Germinal center (tissue), 1 donor: ENCODE data around the gene RITA1.

Source experiments
- DNase-seq: peaks from one replicate; pipeline ENCODE4 v3.0.0; 2012; ENCODE audit warnings: mixed read lengths, low spot score

Gene RITA1

GRCh38 chr12:113154351-113154973, 31.1 kb upstream of the RITA1 start:
- peak; percentile 60 for DNase-seq

GRCh38 chr12:113155060-113155459, 30.5 kb upstream of the RITA1 start:
- no peak for DNase-seq

GRCh38 chr12:113155646-113156045, 29.9 kb upstream of the RITA1 start:
- DNase-seq = no peak

DNA sequence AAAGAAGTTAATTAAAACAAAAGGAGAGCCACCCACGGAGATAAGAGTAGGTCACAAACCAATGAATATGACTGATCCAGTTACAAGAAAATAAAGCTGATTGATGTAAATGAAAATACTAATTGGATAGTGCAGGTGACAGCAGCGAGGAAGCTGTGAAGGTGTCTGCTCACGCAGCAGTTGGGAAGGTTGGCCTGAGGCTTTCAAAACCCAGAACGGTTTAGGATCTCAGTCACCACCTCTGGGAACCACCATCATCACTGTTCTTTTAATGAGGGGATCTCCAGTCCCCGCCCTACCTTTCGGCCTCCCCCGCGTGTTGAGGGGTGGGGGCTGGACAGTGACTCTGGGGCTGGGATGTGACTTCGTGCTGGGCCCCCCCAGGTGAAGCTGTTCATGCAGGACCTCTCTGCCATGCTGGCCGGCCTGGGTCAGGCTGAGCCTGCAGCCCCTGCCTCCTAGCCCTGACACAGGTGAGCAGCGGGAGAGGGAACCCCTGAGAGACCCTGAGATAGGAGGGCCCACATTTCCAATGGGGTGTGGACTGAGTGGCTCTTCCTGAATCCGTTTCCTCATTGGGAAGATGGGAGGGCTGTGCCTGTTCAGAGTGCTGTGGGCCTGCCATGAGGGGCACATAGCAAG, 28.2 kb upstream of the RITA1 start:
- DNase-seq = no peak

DNA sequence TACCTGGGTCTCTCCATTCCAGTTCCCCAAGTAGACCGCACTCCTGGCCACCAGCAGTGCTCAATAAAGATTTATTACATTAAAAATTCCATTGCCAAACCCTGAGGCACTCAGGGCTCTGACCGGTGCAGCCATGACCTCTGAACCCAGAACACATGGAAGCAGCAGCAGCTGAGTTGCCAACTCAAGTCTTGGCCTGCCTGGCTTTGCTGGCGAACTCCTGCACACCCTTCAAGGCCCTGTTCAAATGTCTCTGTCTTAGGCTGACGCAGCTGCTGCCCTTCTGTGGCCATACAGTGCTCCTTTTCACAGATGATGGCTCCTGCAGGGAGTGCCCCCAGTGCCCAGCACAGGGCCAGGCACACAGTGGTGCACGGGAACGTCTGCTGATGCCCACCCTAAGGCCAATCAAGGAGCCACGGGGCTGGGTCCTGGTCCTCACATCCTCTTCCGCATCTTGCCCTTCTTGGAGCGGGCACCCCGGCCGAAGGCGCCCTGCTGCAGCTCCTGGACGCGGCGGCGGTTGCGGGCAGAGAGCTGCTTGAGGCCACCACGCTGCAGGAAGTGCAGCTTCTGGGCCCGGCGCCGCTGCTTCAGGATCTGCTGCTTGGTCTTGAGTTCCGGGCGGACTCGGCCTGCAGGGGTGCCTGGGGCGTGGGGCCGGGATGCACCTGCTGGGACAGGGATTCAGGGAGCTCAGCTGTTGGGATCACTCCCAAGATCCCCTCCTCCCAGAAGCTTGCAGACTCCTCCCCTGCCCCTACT, 26.9 kb upstream of the RITA1 start:
- no peak for DNase-seq

DNA sequence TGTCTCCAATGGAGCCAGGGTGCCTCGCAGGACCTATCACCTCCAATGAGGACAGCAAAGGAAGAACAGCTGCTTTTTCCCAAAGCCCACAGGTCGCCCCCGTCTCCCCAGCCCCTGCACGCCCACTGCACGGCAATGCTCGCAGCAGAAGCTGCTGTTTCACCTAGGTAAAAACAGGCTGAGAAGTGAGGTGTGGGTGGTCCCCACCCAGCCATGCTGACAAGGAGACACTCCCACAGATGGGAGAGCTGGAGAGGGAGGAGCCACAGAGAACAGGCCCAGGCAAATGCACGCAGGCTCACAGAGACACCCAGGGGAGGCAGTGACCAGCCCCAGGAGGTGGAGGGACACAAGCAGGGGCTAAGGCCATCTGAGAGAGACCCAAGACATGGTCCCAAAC, 25.6 kb upstream of the RITA1 start:
- DNase-seq = no peak

- DNase-seq = peak; percentile 94
These were observed 24.0 kb upstream of the RITA1 start for GRCh38 chr12:113161415-113162016.

- DNase-seq = no peak
These were observed 23.2 kb upstream of the RITA1 start for GRCh38 chr12:113162102-113163029.

DNA sequence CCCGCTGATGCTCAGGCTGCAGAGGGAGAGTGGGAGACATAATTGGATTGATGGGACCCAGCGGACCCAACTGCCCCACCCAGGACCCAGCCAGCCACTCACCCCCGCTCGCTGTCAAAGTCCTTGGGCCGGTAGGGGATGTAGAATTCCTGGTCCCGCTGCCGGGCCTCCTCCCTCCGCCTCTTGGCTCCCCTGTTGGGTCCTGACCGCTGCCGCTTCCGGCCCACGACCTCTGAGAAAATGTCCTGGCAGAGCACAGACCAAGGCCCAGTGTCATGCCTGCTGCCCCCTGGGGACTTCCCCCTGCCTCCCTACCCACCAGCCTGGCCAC, 22.5 kb upstream of the RITA1 start:
- no peak for DNase-seq

GRCh38 chr12:113164014-113164413, 21.5 kb upstream of the RITA1 start:
- no peak for DNase-seq

- DNase-seq = no peak
These were observed 19.7 kb upstream of the RITA1 start for GRCh38 chr12:113165521-113166450.

DNA sequence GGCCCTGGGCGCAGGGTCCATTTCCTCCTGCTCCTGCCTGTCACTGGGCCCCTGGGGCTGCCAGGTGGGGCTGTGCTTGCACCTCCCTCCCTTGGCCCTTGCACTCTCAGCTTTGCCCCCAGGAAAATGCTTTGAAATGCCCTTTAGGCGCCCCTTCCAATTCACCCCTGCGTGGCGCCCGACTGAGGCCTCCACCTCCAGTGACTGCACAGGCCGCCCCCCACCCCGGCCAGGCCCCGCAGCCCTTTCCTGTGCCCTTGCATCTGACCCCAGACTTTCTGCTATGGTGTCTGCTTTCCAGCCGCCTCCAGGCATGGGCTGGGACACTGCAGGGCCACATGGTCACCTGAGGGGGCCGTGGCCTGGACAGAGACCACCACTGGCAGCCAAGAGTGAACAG, 17.7 kb upstream of the RITA1 start:
- DNase-seq = no peak

DNA sequence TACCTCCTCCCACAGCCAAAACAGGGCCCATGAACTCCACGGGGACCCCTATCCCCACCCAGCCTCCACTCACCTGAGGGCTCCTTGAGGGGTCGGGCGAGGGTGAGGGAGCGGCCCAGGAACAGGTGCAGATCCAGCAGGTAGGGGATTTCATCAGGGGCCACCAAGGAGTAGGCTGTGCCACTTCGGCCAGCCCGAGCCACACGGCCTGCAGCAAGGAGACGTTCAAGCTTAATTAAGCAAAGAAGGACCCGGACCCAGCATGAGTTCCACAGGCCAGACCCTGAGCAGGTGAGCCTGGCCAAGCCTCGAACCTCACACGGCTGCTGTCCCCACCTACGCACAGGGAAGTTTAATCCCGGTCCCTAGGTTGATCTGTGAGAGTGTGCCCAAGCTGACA, 15.8 kb upstream of the RITA1 start:
- DNase-seq = no peak

DNA sequence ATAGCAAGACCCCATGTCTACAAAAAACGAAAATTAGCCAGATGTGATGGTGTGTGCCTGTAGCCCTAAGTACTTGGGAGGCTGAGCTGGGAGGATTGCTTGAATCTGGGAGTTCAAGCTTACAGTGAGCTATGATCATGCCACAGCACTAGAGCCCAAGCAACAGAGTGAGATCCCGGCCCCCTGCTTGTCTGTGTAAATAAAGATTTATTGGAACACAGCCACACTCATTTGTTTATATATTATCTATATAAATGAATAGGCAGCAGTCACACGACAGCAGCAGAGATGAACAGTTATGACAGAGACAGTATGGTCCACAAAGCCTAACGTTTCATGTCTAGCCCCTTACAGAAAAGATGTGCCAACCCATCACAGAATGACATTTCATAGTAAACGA, 15.1 kb upstream of the RITA1 start:
- no peak for DNase-seq

GRCh38 chr12:113170926-113171325, 14.6 kb upstream of the RITA1 start:
- DNase-seq = peak; percentile 40

- no peak for DNase-seq
These were observed 14.0 kb upstream of the RITA1 start for GRCh38 chr12:113171543-113171942.

DNA sequence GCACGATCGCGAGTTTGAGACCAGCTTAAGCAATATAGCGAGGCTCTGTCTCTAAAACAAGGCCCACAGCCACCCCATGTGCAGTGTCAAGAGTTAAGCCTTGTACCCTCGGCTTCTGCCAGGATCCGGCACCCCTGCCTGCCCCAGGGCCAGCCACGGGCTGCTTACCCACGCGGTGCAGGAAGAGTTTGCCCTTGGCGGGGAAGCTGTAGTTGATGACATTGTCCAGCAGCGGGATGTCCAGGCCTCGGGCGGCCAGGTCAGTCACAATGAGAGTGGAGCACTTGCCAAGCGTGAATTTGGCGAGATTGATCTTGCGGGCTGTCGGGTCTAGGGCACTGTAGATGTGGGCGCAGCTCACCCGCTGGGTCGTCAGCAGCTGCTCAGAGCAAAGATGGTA, 13.3 kb upstream of the RITA1 start:
- no peak for DNase-seq

- peak; percentile 53 for DNase-seq
These were observed 12.3 kb upstream of the RITA1 start for GRCh38 chr12:113173081-113173698.

GRCh38 chr12:113174461-113175384, 10.8 kb upstream of the RITA1 start:
- DNase-seq = peak; percentile 86
